MM.1S (cell line): ENCODE data around the gene STAP2.

Experiments
- CTCF ChIP-seq: fragments of 300-600 bp; sonication (generic); IDR thresholded peaks from 2 replicates; pipeline ENCODE4 v1.5.1; 2016; ENCODE audit warnings: antibody characterized with exemption, low read length, mixed read lengths
- EZH2 ChIP-seq: fragments of 300-600 bp; sonication (generic); optimal IDR thresholded peaks from 2 replicates; pipeline ENCODE3; 2017; ENCODE audit warnings: low read depth, mild to moderate bottlenecking, antibody characterized with exemption, low read length, mixed read lengths

- TF ChIP-seq CTCF (no peak), EZH2 (no peak)
Measured at GRCh38 chr19:4347521-4347920, 8.9 kb upstream of the STAP2 start.
